Suppressor macrophage treated with lipopolysaccharide for 4 hours (primary cell): Measurements from ENCODE around the gene LAMA4.

ENCODE experiments used
- DNase-seq: peaks from one replicate; pipeline ENCODE4 v3.0.0-alpha.2; 2020

Gene LAMA4

DNA sequence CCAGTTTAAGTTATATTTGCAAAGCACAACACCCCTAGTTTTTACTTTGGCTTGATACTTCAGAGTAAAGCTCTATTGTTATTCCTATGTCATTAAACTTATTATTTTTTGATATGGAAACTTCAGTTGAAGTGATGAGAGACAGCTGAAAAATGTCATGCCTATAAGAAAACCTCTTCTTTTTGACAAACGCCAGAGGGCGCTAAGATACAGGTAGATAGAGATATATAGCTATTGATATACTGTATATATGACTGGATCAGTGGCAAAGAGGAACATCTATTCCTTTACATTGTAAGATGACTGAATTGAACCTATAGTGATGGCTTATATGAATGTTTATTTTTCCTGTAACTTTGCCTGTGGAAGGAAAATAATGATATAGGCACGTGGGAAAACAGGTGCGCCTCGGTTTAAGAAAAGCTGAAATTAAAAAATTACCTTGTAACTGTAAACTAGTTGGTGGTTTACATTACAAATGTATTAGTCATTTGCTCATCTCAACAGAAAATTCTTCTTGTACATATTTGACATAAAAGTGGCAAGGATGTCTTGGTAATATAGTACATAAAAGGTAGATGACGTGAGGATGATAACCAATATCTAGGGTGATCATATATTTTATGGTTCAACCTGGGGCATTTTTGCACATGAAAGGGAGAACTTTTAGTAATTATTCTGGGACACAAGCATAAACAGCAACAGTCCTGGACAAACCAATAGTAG is 74.1 kb downstream of the LAMA4 start:
- peak; percentile 90 for DNase-seq

DNA sequence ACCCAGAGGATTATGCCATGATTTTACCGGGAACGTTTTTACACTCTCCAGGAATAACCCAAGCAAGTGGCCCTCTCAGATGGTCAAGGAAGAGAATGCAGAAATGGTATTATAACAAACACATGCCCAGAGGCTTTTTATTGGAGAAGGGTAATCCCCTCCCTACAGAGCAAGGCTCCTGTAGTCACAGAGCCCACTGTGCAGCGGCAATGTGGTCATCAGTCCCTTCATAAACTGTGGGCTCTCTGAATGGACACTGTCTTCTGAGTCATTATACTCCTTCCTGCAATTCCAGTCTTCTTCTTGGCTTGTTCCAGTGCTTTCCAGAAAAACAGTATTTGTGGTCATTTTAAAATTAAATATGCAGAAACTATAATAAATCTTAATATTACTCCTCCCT is 74.7 kb downstream of the LAMA4 start:
- no peak for DNase-seq

DNA sequence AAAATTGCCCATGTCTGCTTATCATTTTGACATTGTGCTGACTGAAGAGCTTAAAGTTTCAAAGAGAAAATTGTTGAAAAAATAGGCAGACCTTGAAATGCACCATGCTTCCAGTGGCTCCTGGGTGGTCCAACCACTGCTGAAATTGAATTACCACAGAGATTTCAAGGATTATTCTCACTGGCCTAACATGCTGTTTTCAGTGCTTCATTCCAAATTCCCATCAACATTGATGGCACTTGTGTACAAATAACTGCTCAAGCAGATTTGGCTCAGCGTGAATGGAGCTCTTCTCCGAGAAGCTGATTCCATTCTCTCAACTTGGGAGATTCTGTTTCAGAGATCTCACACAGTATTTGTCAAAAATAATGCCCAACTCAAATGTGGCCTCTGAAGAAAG is 75.5 kb downstream of the LAMA4 start:
- DNase-seq, result no peak

DNA sequence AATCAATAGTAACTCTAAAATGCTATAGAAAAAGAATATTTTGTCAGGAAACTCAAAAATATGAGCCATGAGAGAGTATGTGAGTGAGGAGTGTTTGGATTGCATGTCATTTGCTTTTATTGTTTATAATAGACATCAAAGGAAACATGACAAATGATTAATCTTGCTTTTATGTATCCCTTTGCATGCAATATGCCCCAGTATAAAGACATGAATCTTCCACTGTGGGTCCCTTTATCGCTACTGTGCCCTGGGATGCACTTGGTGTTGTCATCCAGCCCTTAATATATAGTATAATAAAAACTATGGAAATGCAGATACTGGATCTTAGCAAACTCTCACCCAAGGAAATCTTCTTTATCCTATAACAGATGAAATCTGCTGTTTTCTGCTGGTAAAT is 77.3 kb downstream of the LAMA4 start:
- DNase-seq, result no peak

DNA sequence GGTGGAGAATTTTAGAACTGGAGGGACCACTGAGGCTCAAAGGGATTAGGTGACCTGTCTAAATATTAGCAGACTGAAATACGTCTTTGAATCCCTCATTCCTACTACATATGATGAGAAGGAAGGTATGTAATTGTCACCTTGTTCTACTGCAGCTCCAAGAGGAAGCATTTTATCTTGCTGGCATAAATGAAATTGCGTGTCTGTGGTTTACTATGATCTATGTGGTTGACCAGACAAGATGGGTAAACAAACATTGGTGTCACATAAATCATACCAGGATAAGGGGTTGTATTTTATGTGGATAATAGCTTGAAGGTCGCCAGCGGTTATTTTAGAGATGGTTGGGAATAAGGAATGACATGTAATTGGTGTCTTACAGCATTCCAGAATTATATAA is 78.2 kb downstream of the LAMA4 start:
- DNase-seq, result no peak

DNA sequence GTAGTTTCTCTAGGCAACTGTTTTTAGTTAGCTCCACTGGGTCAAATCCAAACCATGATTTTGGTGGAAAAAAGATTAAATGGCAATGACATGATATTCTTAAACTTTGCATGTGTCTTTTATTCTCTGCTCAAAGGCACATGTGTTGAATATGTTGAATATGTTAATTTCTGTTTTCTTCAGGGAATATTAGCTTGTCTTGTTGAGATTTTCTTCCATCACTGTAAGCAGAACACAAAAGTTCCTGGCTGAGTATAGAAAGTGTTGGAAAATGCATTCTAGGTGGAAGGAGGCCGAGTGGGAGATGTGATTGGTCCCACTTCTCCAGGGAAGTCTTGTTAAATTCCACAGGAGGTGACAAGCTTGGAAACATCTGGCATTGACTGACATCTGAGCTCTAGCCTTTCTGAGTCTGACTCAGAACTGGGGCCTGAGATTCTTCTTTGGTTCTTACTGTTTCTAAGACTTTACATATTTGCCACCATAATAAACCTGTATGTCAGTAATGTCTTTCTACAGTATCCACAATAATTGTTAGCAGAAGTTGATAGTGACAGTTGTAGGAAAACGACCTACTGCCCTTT is 81.1 kb downstream of the LAMA4 start:
- no peak for DNase-seq

DNA sequence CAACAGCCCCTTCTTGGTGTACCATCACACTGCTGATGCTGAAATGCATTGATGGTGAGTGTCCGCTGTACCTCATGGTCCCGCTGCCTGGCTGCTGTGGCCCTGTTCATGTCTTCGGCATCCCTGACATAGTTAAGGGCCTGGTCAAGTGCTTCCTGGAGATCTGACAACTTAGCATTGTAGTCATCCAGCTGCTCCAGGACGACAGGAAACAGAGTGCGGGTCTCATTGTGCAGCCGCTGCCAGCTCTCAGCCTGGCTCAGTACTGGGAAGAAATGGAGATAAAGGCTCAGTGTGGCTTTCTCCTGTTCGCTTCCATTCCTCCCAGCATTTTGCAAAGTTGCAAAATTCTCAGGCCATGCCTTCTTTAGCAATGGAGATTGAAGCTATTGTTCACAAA is 81.8 kb downstream of the LAMA4 start:
- no peak for DNase-seq

DNA sequence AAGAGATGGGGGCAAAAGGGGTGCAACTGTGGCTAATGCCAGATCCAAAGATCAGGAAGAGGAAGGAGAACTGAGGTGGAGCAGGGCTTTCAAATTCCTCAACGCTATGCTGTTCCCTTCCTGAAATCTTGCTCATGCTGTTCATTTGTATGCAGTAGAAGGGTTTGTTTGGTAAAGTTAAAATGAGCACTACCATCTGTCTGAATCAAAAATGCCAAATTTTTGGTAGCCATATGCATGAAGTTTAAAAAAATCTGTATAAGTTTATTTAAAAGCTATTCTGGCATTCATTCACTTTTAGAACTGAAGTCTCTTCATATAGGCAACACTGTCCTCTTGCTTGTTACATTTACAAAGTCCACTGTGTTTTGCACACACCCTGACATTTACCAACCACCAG is 84.8 kb downstream of the LAMA4 start:
- no peak for DNase-seq

DNA sequence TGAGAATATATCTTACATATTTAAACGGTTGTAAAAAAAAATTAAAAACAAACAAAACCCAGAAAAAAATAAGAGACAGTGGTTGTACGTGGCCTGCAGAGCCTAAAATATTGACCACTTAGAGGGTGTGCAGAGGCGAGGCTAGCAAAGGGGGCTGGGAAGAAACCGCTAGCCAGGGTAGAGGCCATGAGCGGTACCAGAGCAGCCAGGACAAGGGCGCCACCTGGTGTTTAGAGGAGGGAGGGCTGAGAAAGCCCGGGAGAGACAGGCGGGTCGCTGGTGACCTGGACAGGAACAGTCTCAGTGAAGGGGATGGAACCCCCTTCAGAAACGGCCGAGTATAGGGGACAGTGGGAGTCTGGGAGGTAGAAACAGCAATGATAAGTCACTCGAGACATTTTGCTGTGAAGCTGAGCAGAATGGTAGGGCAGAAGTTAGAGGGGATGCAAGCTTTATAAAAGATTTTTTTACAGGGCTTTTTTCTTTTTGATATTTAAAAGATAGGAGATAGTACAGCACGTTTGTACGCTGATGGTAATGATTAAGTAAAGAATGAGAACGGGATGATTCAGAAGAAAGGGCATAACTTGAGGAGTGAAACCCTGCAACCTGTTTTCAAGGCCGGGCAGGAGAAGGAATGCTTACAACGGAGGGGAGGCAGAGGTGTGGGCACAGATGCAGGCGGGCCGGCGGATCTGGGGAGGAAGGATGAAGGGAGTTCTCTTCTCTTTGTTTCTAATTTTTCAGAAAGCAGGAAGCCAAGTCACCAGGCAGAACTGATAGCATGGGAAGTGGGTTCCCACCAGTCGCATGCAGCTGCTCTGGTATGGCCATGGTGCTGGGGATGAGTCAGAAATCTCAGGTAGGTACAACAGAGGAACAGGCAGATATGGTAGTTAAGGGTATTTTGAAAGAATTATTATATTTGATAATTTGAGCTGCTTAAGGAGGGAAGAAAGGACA is 90.8 kb downstream of the LAMA4 start:
- peak; percentile 85 for DNase-seq

DNA sequence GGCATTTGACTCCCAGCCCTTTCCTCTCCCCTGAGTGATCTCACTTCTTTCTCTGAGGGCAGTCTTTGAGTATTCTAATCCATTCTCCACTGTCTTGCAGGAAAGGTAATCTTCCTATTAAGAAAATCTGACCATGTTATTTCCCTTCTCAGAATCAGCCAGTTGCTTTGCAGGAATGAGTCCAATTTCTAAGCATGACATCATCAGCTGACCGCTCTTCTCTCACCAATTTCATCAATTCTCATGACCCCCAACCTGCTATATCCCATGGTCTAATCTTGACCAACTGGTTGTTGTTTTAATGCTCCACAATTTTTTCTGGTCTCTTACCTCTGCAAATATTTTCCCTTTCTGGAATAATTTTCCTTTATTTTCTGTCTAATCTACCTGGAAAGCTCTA is 93.6 kb downstream of the LAMA4 start:
- DNase-seq, result no peak

DNA sequence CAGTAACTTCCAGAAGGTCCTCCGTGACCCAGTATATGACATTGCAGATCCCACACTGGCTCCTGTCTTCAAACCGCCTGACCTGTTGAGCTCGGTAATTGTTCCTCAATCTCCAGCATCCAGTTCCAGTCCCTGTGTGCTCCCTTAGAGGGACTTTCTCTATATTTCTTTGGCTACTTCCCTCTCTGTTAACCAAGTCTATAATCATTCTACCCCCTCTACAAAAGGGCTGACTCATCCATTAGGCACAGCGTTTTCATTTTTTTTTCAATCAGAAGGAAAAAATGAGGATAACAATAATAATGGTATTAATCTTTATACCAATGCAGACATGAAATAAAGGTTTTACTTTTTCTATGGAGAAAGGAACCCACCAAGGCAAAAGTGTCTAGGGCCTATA is 97.7 kb downstream of the LAMA4 start:
- DNase-seq, result peak; percentile 20

DNA sequence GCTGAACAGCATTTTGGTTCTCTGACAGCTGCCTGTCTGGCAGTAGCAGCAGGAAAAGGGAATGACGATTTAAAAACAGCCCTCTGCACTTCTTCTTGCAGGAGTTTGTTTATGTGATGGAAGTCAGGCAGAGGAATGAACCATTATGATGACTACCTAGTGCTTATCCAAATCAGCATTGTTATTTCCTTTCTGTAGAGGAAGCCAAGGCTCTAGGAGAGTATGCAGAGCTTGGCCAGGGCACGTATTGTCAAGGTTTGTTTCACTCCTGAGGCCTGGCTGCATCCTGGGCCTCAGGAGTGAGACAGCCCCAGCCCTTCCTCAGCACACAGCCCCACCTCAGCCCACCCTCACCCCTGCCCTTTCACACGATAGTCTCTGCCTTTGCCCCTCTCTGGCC is 98.5 kb downstream of the LAMA4 start:
- DNase-seq, result no peak

DNA sequence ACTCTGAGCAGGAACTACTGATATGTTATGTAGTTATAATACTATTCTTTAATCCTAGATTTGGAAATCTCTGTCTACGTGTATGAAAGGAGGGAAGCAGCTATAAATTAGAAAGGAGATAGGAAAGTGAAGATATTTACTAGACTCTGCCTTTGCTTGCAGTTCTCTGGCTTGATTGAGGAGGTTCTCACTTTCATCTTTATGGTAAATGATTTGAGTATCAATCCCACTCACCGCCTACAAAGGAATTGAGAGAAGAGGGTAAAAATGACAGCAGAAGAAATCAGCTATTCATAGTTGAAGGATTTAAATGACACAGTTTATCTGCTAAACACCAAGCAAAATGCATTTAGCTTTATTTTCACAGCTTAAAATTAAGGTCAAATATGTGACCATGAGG is 99.7 kb downstream of the LAMA4 start:
- DNase-seq, result peak; percentile 13

DNA sequence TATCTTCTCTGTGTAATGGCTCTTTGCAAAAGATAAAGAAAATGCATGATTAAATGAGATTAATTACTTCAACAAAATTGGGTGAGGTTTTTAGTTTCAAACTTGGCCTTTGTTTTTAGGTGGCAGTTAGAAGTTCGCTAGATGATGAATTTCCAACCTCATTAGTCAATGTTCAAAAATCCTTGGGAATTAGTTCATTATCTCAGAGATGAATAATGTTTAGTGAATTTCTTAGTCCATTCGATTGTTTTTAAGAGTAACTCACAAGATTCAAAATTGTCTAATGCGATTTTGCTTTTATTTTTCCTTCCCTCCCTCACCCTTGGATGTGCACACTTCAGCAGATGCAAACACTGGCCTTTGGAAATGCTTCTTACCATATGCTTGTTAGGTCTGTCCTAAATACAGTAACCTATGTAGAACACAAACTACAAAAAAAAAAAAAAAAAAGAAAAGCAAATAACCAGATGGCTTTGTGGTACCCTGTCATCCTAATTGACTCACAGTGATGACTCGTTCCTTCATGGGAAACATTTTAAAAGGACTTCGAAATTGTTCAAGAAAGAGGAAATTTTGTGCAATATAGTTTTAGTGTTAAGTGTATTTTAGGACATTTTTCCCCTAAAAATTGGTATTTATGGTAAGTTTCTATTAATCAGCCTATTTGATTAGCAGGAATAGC is 100.3 kb downstream of the LAMA4 start:
- DNase-seq, result peak; percentile 84

DNA sequence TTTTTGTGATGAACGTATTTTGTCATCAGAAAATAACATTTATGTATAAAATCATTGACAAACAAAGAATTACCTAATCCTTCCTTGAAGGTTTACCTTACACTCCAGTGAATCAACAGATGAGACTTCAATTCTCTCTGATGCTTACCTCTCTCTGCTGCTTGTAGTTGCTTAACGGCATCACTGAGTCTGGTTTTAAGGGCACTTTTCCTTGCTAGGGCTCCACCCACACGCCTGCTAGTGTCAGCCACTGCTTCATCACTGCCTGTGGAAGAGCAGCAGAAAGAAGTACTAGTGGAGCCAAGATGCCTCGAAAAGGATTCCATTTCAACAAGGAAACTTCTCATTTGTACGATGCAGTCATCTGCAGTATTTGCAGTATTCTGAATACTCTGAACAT is 104.0 kb downstream of the LAMA4 start:
- DNase-seq, result peak; percentile 9

DNA sequence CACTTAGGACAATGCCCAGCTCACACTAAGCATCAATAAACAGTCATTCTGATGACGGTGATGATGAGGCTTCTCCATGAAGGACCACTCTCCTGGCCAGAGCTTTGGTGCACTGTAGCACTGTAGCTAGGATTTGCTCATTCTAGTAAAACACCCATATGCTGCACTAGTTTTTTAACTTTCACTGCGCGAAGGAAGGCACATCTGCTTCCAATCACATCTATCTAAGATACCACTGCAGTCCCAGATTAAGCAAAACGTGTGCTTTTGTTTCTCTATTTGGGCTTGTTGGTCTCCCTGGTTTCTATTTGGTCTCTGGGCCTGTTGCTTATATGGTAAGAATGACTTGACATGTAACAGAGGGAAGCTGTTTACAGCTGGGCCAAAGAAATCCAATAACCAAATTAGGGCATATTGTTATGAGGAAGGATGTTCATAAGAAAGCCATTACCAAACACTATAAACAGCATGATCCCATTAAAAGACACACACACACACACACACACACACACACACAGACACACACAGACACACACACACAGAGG is 104.6 kb downstream of the LAMA4 start:
- DNase-seq, result no peak

DNA sequence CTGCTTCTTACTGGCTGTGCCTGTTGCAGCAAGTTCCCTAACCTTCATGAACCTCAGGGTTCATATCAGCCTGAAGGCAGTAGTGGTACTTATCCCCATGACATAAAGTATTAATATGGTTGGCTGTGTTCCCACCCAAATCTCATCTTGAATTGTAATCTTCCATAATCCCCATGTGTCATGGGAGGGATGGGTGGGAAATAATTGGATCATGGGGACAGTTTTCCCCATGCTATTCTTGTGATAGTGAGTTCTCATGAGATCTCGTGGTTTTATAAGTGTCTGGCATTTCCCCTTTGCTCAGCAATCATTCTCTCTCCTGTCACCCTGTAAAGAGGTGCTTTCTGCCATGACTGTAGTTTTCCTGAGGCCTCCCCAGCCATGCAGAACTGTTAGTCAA is 105.1 kb downstream of the LAMA4 start:
- DNase-seq, result peak; percentile 12

DNA sequence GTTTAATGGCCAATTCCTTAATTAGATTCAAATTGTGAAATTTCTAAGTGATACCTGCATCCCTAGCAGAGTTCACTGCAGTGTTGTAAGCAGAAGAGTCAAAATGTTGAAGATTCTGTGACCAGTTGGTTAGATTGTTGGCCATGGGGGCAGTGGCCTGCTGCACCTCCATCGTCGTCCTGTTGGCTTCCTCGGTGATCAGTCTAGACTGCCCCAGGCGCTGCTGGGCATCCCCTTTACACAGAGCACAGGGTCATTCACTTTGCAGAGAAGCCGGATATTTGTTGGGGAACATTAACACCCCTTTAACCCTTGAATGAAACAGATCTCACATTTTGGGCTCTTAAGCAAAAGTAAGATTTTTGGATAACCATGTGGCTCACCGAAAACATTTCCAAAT is 106.3 kb downstream of the LAMA4 start:
- DNase-seq, result no peak

DNA sequence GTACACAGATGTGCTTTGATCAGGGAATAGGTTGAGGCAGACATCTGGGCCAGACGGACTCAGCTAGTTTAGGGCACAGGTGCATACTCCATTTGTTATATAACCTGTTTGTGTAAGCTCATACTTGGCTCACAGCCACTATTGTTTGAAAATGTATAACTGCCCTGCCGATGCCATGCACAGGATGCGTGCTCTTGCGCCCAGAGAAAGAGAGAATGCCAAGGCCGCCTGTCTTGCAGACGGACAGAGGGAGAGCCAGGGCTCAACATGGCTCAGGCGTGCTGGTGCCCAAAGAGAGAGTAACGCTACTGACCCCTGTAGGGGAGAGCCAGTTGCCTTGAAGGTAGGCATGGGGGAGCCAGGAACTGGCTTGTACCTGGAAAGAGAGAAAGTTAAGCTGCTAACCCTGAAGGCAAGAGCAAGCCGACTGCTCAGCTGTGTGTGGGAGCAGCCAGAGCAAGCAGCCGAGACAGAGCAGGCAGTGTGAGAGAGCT is 109.2 kb downstream of the LAMA4 start:
- no peak for DNase-seq

DNA sequence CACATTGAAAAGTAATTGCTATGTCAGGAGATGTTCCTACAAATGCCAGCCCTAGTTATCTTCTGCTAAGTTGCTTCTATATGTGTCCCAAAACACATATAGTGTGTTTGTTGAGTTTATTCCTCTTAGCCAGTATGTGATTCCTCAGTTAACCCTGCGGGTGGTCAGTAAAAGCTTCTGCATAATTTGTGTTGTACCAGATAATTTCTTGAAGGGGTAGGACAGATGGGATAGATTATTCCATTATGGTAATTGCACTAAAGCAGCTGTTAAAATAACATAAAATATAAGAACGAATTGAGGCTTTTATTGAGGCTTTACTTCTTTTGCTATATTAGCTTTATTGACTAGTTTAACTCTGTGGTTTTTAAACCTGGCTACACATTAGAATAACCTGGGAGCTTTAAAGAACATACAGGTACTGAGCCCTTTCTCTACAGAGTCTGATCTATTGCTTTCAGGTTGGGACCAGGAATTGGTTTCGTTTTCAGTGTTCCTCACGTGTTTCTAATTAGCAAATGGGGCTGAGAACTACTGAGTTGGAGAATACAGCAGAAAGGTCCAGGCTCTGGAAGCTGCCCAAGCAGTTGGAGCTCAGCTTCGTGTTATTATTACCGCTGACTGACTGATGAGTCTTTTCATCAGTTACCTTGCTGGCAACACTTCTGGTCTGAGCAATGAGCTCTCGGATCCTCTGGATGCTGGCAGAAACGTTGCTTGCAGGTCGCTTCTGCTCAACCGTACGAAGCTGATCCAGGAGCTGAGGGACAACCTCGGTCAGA is 110.0 kb downstream of the LAMA4 start:
- DNase-seq, result no peak

DNA sequence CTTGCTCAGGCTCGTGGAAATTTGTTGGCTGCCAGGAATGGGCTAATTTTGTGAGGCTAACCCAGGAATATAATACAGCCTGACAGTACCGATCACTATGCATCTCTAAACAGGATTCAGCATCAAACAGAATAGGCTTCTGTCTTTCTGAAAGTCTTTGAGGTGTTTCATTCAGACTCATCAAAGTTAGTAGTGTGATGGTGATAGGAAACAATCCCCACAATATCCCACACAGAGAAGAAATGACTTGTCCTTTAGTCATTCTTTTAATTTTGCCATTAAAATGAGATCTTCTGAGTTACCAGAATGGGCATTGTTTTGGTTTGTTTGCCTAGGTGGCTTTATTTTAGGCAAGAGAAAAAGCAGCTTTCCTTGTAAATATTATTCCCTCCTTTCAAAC is 112.7 kb downstream of the LAMA4 start:
- no peak for DNase-seq

DNA sequence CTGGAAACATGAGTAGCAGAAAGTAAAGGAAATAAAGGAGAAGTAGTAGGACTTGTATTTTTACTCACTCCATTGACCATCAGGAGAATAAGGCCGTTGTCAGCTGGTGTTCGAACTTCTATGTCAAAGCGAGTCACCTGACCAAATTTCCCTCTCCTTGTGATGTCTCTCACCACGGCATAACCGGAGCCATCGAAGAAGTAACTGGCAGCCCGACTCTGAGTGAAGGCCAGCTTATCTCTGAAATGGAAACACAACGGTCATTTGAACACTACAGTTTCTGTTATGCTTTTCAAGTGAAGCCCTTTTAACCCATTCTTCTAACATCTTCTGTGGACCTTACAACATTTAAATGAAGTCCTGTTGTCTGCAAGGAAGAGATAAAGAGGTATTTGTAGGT is 115.3 kb downstream of the LAMA4 start:
- DNase-seq, result no peak
